ENCODE data around the gene GDF7.

GRCh38 chr2:20637147-20637546 is 29.8 kb upstream of the GDF7 start:
- TF ChIP-seq POLR2A (IDR thresholded peaks at IDR 0.05), result no peak
- TF ChIP-seq CTCF (IDR thresholded peaks at IDR 0.05 in 8 of 11, conservative IDR thresholded peaks at IDR 0.05 in 3 of 11), result no peak
